ENCODE results near the gene C1QTNF1. TPM values are rescaled to one million over a fixed set of nuclear protein-coding genes. Genes with fewer than 3 reads are reported as not detected.

The C1QTNF1 gene
- total RNA-seq, 1 donor from 2014 or later = 6.8 TPM

DNA sequence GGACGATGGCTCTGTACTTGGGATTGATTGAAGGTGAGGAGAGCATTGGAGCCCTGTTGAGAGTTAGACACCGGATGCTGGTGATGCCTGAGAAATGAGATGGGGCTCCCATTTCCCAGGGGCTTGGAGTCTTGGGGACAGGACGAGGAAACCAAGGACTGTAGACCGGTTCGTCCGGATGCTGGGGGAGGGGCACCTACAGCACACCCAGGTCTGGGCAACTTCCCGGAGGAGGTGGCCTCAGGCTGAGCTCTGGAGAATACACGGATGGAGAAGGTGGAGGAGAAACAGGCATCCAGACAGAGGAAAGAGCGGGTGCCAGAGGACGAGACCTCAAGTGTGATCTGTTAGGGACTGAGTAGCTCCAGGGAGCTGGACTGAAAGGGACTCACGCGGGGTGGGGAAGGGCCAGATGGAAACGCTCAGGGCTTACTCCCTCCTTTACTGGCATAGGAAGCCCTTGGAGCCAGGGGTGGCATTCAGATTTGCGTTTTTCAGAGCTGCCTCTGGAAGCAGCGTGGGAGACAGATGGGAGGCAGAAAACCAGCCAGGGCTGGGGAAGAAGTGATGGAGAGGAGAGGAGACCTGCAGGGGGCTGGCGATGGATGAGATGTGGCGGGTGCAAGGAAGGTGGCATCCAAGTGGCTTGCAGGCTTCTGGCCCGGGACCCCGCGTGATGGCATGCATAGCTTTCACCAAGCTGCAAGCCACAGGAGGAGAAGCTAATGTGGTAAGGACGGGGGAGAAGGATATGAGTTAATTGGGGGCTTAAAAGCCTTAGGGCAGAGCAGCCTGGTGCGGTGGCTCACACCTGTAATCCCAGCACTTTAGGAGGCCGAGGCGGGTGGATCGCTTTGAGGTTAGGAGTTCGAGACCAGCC, 8.3 kb downstream of the C1QTNF1 start:
- Histone ChIP-seq H3K4me1 (ENCODE audit: control insufficient read depth in 3 of 3, insufficient read depth in 3 of 3, low read length in 3 of 3) (peaks cover 33 to 53% (median 46%) of the 10 kb centered on the region in 3 donors), H3K9me3 (ENCODE audit: control insufficient read depth in 3 of 3, low read length in 3 of 3) (no peaks in the 10 kb centered on the region), H3K4me3 (ENCODE audit: low read length in 3 of 3) (no peak overlapping the region), H3K27ac (ENCODE audit: low read depth, low read length) (no peak overlapping the region), H3K36me3 (ENCODE audit: control insufficient read depth in 3 of 3, insufficient read depth in 3 of 3, low read length in 3 of 3) (no peaks in the 10 kb centered on the region), H3K9ac (ENCODE audit: low read depth in 1 of 3, low read length in 3 of 3) (no peak overlapping the region), H3K27me3 (ENCODE audit: control insufficient read depth in 3 of 3, insufficient read depth in 3 of 3, low read length in 3 of 3) (peaks cover 13 to 16% (median 13%) of the 10 kb centered on the region in 3 donors)

DNA sequence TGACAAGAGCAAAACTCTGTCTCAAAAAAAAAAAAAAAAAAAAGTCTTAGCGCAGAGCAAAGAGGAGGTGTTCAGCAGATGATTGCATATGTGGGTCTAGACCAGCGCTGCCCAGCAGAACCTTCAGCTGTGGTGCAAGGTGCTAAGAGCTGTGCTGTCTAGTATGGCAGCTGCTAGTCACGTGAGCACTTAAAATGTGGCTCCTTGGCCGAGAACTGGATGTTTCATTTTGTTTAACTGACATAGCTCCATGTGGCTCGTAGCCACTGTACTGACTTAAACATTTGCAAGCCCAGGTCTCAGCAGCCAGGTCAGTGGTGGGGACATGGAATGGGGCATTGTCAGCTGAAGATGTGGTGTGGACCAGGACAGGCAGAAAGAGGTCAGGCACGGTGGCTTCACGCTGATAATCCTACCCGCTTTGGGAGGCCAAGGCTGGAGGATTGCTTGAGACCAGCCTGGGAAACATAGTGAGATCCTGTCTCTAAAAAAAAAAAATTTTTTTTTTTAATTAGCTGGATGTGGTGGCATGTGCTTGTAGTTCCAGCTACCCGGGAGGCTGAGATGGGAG, 9.2 kb downstream of the C1QTNF1 start:
- Histone ChIP-seq H3K9me3 (ENCODE audit: control insufficient read depth in 3 of 3, low read length in 3 of 3) (no peaks in the 10 kb centered on the region), H3K4me1 (ENCODE audit: control insufficient read depth in 3 of 3, insufficient read depth in 3 of 3, low read length in 3 of 3) (peaks cover 25 to 44% (median 38%) of the 10 kb centered on the region in 3 donors), H3K27ac (ENCODE audit: low read depth, low read length) (no peak overlapping the region), H3K9ac (ENCODE audit: low read depth in 1 of 3, low read length in 3 of 3) (no peak overlapping the region), H3K27me3 (ENCODE audit: control insufficient read depth in 3 of 3, insufficient read depth in 3 of 3, low read length in 3 of 3) (peaks cover 4 to 9% (median 9%) of the 10 kb centered on the region in 3 donors), H3K4me3 (ENCODE audit: low read length in 3 of 3) (no peak overlapping the region), H3K36me3 (ENCODE audit: control insufficient read depth in 3 of 3, insufficient read depth in 3 of 3, low read length in 3 of 3) (no peaks in the 10 kb centered on the region)

DNA sequence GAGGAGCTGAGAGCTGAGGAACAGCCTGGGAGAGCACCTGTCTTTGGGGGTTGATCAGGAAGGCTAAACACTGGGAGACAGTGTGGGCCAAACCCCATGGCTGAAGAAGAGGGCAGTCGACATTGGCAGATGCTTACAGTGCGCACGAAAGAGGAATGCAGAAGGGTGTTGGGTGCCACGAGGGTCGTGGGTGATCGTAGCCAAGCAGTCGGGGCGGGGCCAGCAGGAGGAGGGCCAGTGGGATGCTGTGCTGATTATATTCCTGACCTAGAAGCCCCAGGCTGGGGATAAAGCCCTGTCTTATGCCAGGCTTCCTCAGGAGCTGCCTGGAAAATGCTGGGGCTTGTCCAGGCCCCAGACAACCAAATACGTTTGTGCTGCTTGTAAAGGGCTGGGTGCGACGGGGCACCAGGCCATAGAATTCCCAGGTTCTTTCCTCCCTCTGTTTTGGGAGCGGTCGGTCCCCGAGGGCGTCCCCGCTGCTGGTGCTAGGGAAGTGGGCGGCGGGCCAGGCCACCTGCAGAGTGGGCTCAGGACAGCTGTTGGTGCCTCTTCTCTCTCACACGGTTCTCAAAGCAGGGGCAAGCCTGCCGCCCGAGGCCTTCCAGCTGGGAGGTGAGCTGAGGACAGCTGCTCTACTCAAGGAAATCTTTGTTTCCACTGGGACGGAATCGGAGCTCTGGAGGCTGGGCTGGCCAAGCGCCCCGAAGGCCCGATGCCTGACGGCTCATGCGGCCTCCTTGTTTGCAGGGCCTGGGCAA, 10.0 kb downstream of the C1QTNF1 start:
- Histone ChIP-seq H3K9ac (ENCODE audit: low read depth in 1 of 3, low read length in 3 of 3) (peak overlapping the region; percentile 23 to 62 (median 25)), H3K27ac (ENCODE audit: low read depth, low read length) (no peak overlapping the region), H3K36me3 (ENCODE audit: control insufficient read depth in 3 of 3, insufficient read depth in 3 of 3, low read length in 3 of 3) (no peaks in the 10 kb centered on the region), H3K9me3 (ENCODE audit: control insufficient read depth in 3 of 3, low read length in 3 of 3) (no peaks in the 10 kb centered on the region), H3K27me3 (ENCODE audit: control insufficient read depth in 3 of 3, insufficient read depth in 3 of 3, low read length in 3 of 3) (peaks cover 0 to 8% (median 2%) of the 10 kb centered on the region in 3 donors), H3K4me3 (ENCODE audit: low read length in 3 of 3) (peak overlapping the region in 1 of 3 donors; percentile 29), H3K4me1 (ENCODE audit: control insufficient read depth in 3 of 3, insufficient read depth in 3 of 3, low read length in 3 of 3) (peaks cover 24 to 42% (median 38%) of the 10 kb centered on the region in 3 donors)

DNA sequence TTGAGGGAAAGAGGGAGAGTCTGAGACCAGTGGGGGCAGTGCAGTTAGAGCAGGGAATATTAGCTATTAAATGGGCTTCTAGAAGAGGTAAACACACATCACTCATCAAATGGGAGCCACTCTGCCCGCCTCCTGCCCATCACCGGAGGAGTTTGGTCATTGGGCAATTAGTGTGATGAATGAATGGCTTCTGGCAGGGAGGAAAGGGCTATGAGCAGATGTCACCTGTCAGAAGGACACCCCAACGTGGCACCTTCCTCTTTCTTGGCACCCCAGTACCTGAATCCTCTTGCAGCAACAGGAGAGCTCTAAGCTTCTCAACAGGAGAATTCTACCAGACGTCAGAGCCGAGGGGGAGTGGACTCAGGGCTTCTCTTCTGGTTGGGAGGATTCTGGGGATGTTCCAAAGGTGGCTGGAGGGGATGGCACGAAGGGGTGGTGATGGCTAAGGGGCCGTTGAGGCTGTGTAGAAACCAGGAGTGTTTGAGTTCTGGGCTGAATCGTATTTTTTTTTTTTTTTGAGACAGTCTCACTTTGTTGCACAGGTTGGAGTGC, 11.0 kb downstream of the C1QTNF1 start:
- H3K36me3 ChIP-seq (ENCODE audit: control insufficient read depth in 3 of 3, insufficient read depth in 3 of 3, low read length in 3 of 3) = no peaks in the 10 kb centered on the region
- no peaks in the 10 kb centered on the region for H3K9me3 ChIP-seq (ENCODE audit: control insufficient read depth in 3 of 3, low read length in 3 of 3)
- no peak overlapping the region for H3K27ac ChIP-seq (ENCODE audit: low read depth, low read length)
- no peak overlapping the region for H3K4me3 ChIP-seq (ENCODE audit: low read length in 3 of 3)
- no peaks in the 10 kb centered on the region for H3K27me3 ChIP-seq (ENCODE audit: control insufficient read depth in 3 of 3, insufficient read depth in 3 of 3, low read length in 3 of 3)
- H3K4me1 ChIP-seq (ENCODE audit: control insufficient read depth in 3 of 3, insufficient read depth in 3 of 3, low read length in 3 of 3) = peaks cover 20 to 36% (median 32%) of the 10 kb centered on the region in 3 donors
- peak overlapping the region in 1 of 3 donors; percentile 28 for H3K9ac ChIP-seq (ENCODE audit: low read depth in 1 of 3, low read length in 3 of 3)

DNA sequence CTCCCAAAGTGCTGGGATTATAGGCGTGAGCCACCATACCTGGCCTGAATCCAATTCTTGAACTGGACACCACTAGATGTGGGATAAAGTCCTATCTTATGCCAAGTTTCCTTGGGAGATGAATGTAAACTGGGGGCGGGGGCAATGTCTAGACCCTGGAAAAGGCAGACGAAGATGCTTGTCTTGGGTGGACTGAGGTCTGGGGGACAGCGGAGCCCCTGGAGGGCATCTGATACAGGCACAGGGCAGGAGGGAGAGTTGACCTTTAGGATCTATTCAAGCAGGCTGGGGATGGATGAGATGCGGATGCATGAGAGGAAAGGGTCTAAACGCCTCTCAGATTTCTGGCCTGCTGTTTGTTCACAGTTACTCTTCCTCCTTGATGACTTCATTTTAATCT, 11.7 kb downstream of the C1QTNF1 start:
- no peaks in the 10 kb centered on the region for H3K27me3 ChIP-seq (ENCODE audit: control insufficient read depth in 3 of 3, insufficient read depth in 3 of 3, low read length in 3 of 3)
- no peak overlapping the region for H3K27ac ChIP-seq (ENCODE audit: low read depth, low read length)
- no peak overlapping the region for H3K4me3 ChIP-seq (ENCODE audit: low read length in 3 of 3)
- peaks cover 20 to 36% (median 32%) of the 10 kb centered on the region in 3 donors for H3K4me1 ChIP-seq (ENCODE audit: control insufficient read depth in 3 of 3, insufficient read depth in 3 of 3, low read length in 3 of 3)
- no peak overlapping the region for H3K9ac ChIP-seq (ENCODE audit: low read depth in 1 of 3, low read length in 3 of 3)
- no peaks in the 10 kb centered on the region for H3K9me3 ChIP-seq (ENCODE audit: control insufficient read depth in 3 of 3, low read length in 3 of 3)
- H3K36me3 ChIP-seq (ENCODE audit: control insufficient read depth in 3 of 3, insufficient read depth in 3 of 3, low read length in 3 of 3) = no peaks in the 10 kb centered on the region

DNA sequence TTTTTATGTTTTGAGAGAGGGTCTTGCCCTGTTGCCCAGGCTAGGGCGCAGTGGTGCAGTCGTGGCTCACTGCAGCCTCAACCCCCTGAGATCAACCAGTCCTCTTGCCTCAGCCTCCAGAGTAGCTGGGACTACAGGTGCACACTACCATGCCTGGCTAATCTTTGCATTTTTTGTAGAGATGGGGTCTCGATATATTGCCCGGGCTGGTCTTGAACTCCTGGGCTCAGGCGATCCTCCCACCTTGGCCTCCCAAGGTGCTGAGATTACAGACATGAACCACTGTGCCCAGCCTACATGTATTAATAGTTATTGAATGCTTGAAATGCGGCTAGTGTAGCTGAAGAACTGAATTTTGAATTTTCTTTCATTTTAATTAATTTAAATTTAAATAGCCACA, 12.2 kb downstream of the C1QTNF1 start:
- no peak overlapping the region for H3K4me3 ChIP-seq (ENCODE audit: low read length in 3 of 3)
- no peaks in the 10 kb centered on the region for H3K27me3 ChIP-seq (ENCODE audit: control insufficient read depth in 3 of 3, insufficient read depth in 3 of 3, low read length in 3 of 3)
- no peak overlapping the region for H3K27ac ChIP-seq (ENCODE audit: low read depth, low read length)
- no peaks in the 10 kb centered on the region for H3K36me3 ChIP-seq (ENCODE audit: control insufficient read depth in 3 of 3, insufficient read depth in 3 of 3, low read length in 3 of 3)
- no peak overlapping the region for H3K9ac ChIP-seq (ENCODE audit: low read depth in 1 of 3, low read length in 3 of 3)
- no peaks in the 10 kb centered on the region for H3K9me3 ChIP-seq (ENCODE audit: control insufficient read depth in 3 of 3, low read length in 3 of 3)
- peaks cover 20 to 36% (median 32%) of the 10 kb centered on the region in 3 donors for H3K4me1 ChIP-seq (ENCODE audit: control insufficient read depth in 3 of 3, insufficient read depth in 3 of 3, low read length in 3 of 3)

DNA sequence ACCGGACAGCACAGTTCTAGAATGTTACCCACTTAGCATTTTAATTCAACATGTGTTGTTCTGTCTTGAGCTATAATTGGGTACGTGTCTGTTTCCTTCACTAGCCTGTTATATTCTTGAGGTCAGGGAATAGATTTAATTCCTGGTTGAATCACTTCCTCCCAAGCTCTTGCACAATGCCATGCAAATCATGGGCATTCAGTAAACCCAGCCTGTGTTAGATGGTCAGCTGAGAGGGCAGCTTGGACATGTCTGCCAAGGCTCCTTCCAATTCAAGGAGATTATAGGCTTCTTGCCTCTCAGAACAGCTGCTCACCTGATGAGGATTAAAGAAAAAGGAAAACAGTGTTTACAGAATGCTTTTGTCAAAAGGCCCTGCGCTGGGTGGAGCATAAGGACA, 12.6 kb downstream of the C1QTNF1 start:
- no peak overlapping the region for H3K27ac ChIP-seq (ENCODE audit: low read depth, low read length)
- no peaks in the 10 kb centered on the region for H3K27me3 ChIP-seq (ENCODE audit: control insufficient read depth in 3 of 3, insufficient read depth in 3 of 3, low read length in 3 of 3)
- H3K9me3 ChIP-seq (ENCODE audit: control insufficient read depth in 3 of 3, low read length in 3 of 3) = no peaks in the 10 kb centered on the region
- peaks cover 20 to 36% (median 32%) of the 10 kb centered on the region in 3 donors for H3K4me1 ChIP-seq (ENCODE audit: control insufficient read depth in 3 of 3, insufficient read depth in 3 of 3, low read length in 3 of 3)
- no peaks in the 10 kb centered on the region for H3K36me3 ChIP-seq (ENCODE audit: control insufficient read depth in 3 of 3, insufficient read depth in 3 of 3, low read length in 3 of 3)
- no peak overlapping the region for H3K9ac ChIP-seq (ENCODE audit: low read depth in 1 of 3, low read length in 3 of 3)
- no peak overlapping the region for H3K4me3 ChIP-seq (ENCODE audit: low read length in 3 of 3)

DNA sequence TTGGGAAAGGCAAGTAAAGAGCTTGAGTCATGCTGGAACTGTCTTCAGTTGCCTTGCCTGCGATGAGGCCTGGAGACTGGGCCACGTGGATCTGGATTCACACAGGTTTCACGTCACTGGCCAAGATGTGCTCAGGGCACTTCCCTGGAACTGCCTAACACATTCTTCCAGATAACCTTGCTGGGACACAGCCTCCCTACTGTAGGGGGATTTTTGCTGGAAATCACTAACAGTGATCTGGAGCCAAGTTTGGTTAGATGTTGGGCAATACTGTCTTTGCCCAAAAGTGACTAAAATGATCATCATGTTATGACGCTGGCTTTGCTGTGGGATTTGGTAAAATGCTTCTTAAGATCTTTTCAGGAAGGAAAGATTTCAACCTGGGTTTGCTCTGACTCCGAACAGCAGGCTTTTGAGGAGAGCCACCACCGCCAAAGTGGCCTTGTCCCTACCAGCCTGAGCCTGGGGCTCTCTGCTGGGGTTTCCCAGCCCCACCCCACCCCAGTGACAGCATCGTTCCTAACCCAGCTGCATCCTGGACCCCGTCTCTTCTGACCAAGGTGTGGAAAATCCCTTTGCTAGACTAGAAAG, 14.7 kb downstream of the C1QTNF1 start:
- Histone ChIP-seq H3K9ac (ENCODE audit: low read depth in 1 of 3, low read length in 3 of 3) (no peak overlapping the region), H3K27me3 (ENCODE audit: control insufficient read depth in 3 of 3, insufficient read depth in 3 of 3, low read length in 3 of 3) (peaks cover 0 to 4% (median 0%) of the 10 kb centered on the region in 3 donors), H3K27ac (ENCODE audit: low read depth, low read length) (peak overlapping the region; percentile 51), H3K9me3 (ENCODE audit: control insufficient read depth in 3 of 3, low read length in 3 of 3) (no peaks in the 10 kb centered on the region), H3K4me3 (ENCODE audit: low read length in 3 of 3) (no peak overlapping the region), H3K4me1 (ENCODE audit: control insufficient read depth in 3 of 3, insufficient read depth in 3 of 3, low read length in 3 of 3) (peaks cover 15 to 38% (median 32%) of the 10 kb centered on the region in 3 donors), H3K36me3 (ENCODE audit: control insufficient read depth in 3 of 3, insufficient read depth in 3 of 3, low read length in 3 of 3) (no peaks in the 10 kb centered on the region)

DNA sequence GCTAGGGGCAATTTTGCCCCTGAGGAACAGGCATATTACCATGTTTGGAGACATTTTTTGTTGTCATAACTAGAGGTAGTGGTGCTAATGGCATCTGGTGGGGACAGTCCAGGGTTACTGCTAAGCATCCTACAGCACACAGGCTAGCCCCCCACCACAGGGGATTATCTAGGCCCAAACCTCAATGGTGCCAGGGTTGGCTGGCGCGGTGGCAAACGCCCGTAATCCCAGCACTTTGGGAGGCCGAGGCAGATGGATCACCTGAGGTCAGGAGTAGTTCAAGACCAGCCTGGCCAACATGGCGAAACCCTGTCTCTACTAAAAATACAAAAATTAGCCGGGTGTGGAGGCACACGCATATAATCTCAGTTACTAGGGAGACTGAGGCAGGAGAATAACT, 15.2 kb downstream of the C1QTNF1 start:
- Histone ChIP-seq H3K36me3 (ENCODE audit: control insufficient read depth in 3 of 3, insufficient read depth in 3 of 3, low read length in 3 of 3) (no peaks in the 10 kb centered on the region), H3K4me3 (ENCODE audit: low read length in 3 of 3) (no peak overlapping the region), H3K27me3 (ENCODE audit: control insufficient read depth in 3 of 3, insufficient read depth in 3 of 3, low read length in 3 of 3) (peaks cover 0 to 4% (median 0%) of the 10 kb centered on the region in 3 donors), H3K27ac (ENCODE audit: low read depth, low read length) (peak overlapping the region; percentile 51), H3K9ac (ENCODE audit: low read depth in 1 of 3, low read length in 3 of 3) (no peak overlapping the region), H3K9me3 (ENCODE audit: control insufficient read depth in 3 of 3, low read length in 3 of 3) (no peaks in the 10 kb centered on the region), H3K4me1 (ENCODE audit: control insufficient read depth in 3 of 3, insufficient read depth in 3 of 3, low read length in 3 of 3) (peaks cover 10 to 33% (median 27%) of the 10 kb centered on the region in 3 donors)
